HepG2 (cell line): ENCODE results near the gene PRSS48. TPM values are rescaled to one million over a fixed set of nuclear protein-coding genes. Genes with fewer than 3 reads are reported as not detected.

Source experiments
- ARNTL ChIP-seq: sonication (generic); formaldehyde crosslinking; IDR thresholded peaks from 2 replicates; pipeline ENCODE4 v1.4.0; 2020; ENCODE audit warnings: mild to moderate bottlenecking, missing genetic modification reagents
- CREM ChIP-seq, 2 experiments: sonication (generic) in 1 of 2; formaldehyde crosslinking in 1 of 2; IDR thresholded peaks; 2 replicates each; pipeline versions ENCODE4 v1.4.0 to v1.6.1; 2016 to 2020; ENCODE audit warnings: antibody characterized with exemption in 1 of 2, mild to moderate bottlenecking in 1 of 2, missing genetic modification reagents in 1 of 2
- DMAP1 ChIP-seq: IDR thresholded peaks from 2 replicates; pipeline ENCODE4 v1.6.1; 2016
- ELF4 ChIP-seq: sonication (generic); formaldehyde crosslinking; IDR thresholded peaks from 2 replicates; pipeline ENCODE4 v1.5.0; 2020; ENCODE audit warnings: missing genetic modification reagents, mild to moderate bottlenecking, moderate library complexity, borderline replicate concordance
- ERF ChIP-seq: IDR thresholded peaks from 2 replicates; pipeline ENCODE4 v1.6.1; 2018; ENCODE audit warnings: missing biosample characterization, missing genetic modification reagents
- MED13 ChIP-seq: sonication (generic); formaldehyde crosslinking; IDR thresholded peaks from 2 replicates; pipeline ENCODE4 v1.5.0; 2020; ENCODE audit warnings: missing genetic modification reagents
- NCOR1 ChIP-seq: fragments of 200-600 bp; sonication (generic); IDR thresholded peaks from 2 replicates; pipeline ENCODE4 v1.7.0; 2017; ENCODE audit warnings: antibody characterized with exemption, low read length, borderline replicate concordance
- RARA ChIP-seq: IDR thresholded peaks from 2 replicates; pipeline ENCODE4 v1.6.1; 2016; ENCODE audit warnings: missing genetic modification reagents, missing compliant biosample characterization
- RBM39 ChIP-seq: fragments of 200-400 bp; formaldehyde crosslinking; IDR thresholded peaks from one replicate; pipeline ENCODE4 v1.6.1; 2018; ENCODE audit warnings: antibody characterized with exemption, mild to moderate bottlenecking, low read depth, low read length; ENCODE audit not compliant: poor library complexity, severe bottlenecking
- REXO4 ChIP-seq: sonication (generic); formaldehyde crosslinking; IDR thresholded peaks from 2 replicates; pipeline ENCODE4 v1.8.0; 2022; ENCODE audit warnings: missing genetic modification reagents, mild to moderate bottlenecking, borderline replicate concordance
- RXRA ChIP-seq: sonication (generic); formaldehyde crosslinking; IDR thresholded peaks from 2 replicates; pipeline ENCODE4 v1.5.1; 2020; ENCODE audit warnings: missing genetic modification reagents
- SNRNP70 ChIP-seq: fragments of 200-400 bp; formaldehyde crosslinking; IDR thresholded peaks from 2 replicates; pipeline ENCODE4 v1.6.1; 2017; ENCODE audit warnings: mild to moderate bottlenecking, low read depth, low read length, moderate library complexity
- SOX13 ChIP-seq, 3 experiments: fragments of 450-650 bp in 1 of 3; sonication (generic) in 1 of 3; formaldehyde crosslinking in 1 of 3; IDR thresholded peaks in 2 of 3; conservative IDR thresholded peaks in 1 of 3; 2 replicates each; pipeline versions ENCODE4 v1.5.0 to v1.6.1; 2016 to 2020; ENCODE audit warnings: antibody characterized with exemption in 1 of 3, mild to moderate bottlenecking in 1 of 3, missing compliant biosample characterization in 1 of 3, missing genetic modification reagents in 1 of 3, moderate library complexity in 1 of 3
- TBX3 ChIP-seq: fragments of 450-650 bp; IDR thresholded peaks from 2 replicates; pipeline ENCODE4 v1.6.1; 2017; ENCODE audit warnings: antibody characterized with exemption, mild to moderate bottlenecking, inconsistent platforms, borderline replicate concordance
- ZEB1 ChIP-seq: IDR thresholded peaks from 2 replicates; pipeline ENCODE4 v1.6.1; 2012; ENCODE audit warnings: mild to moderate bottlenecking, low read depth, inconsistent platforms; ENCODE audit not compliant: insufficient replicate concordance
- ZNF652 ChIP-seq: IDR thresholded peaks from 2 replicates; pipeline ENCODE4 v1.6.1; 2016; ENCODE audit warnings: low read depth, borderline replicate concordance
- polyA plus RNA-seq, 8 experiments: library from polyadenylated mRNA; depleted of rRNA in 3 of 8; stranded (reverse) in 7 of 8; unstranded in 1 of 8; fragments of >200 nt; fragmentation: Illumina TruSeq in 4 of 8; extraction: Trizol in 4 of 8; gene quantifications; 2 replicates each; pipeline versions ENCODE4 v1.2.1 to v1.2.3, GENCODE V29; 2011 to 2016; ENCODE audit warnings: low read depth in 4 of 8, missing spikeins in 1 of 8, mixed read lengths in 1 of 8; ENCODE audit not compliant: insufficient read depth in 1 of 8
- total RNA-seq, 5 experiments: library from RNA; depleted of rRNA; stranded (reverse); fragments of >200 nt; fragmentation: Illumina TruSeq; extraction: Trizol; gene quantifications; 2 replicates each; pipeline ENCODE4 v1.2.3, GENCODE V29; 2016; ENCODE audit warnings: low read depth in 1 of 5
- TF ChIP-seq, protein P1 (sequence below): sonication (generic); formaldehyde crosslinking; conservative IDR thresholded peaks from 2 replicates; pipeline ENCODE4 v1.8.1; 2023; ENCODE audit warnings: missing genetic modification reagents
- TF ChIP-seq, protein P2 (sequence below): sonication (generic); formaldehyde crosslinking; IDR thresholded peaks from 2 replicates; pipeline ENCODE4 v1.4.0; 2020; ENCODE audit warnings: missing genetic modification reagents, mild to moderate bottlenecking, borderline replicate concordance
- TF ChIP-seq, protein P3 (sequence below): sonication (generic); formaldehyde crosslinking; IDR thresholded peaks from 2 replicates; pipeline ENCODE4 v1.4.0; 2020; ENCODE audit warnings: missing genetic modification reagents

The PRSS48 gene
- total and polyA plus RNA-seq, 2 of the 13 experiments (the other 11 are each of a cell fraction or from before 2014, with no cell fraction given): not detected

DNA sequence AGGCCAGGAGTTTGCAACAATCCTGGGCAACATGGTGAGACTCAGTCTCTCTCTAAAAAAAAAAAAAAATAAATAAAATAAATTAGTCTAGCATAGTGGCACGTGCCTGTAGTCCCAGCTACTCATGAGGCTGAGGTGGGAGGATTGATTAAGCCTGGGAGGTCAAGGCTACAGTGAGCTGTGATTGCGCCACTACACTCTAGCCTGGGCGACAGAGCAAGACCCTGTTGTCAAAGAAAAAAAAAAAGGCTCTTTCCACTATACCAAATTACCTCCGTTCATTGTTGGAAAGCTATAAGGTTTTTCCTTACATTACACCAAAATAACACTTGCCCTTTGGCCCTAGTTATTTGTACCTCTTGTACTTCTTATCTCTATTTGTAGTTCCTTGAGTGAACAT is 9.9 kb upstream of the PRSS48 start (continued):
- TF ChIP-seq, protein P1, sequence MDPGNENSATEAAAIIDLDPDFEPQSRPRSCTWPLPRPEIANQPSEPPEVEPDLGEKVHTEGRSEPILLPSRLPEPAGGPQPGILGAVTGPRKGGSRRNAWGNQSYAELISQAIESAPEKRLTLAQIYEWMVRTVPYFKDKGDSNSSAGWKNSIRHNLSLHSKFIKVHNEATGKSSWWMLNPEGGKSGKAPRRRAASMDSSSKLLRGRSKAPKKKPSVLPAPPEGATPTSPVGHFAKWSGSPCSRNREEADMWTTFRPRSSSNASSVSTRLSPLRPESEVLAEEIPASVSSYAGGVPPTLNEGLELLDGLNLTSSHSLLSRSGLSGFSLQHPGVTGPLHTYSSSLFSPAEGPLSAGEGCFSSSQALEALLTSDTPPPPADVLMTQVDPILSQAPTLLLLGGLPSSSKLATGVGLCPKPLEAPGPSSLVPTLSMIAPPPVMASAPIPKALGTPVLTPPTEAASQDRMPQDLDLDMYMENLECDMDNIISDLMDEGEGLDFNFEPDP: no peak
- TF ChIP-seq, protein P2, sequence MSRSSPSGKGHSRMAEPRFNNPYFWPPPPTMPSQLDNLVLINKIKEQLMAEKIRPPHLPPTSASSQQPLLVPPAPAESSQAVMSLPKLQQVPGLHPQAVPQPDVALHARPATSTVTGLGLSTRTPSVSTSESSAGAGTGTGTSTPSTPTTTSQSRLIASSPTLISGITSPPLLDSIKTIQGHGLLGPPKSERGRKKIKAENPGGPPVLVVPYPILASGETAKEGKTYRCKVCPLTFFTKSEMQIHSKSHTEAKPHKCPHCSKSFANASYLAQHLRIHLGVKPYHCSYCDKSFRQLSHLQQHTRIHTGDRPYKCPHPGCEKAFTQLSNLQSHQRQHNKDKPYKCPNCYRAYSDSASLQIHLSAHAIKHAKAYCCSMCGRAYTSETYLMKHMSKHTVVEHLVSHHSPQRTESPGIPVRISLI (CRISPR knock-in tag): peak; percentile 97
- TF ChIP-seq CREM (IDR thresholded peaks at IDR 0.05) (peak; percentile 60), CREM (CRISPR knock-in tag; IDR thresholded peaks at IDR 0.05) (no peak), ELF4 (CRISPR knock-in tag) (no peak), TBX3 (peak; percentile 37; the same call in 1 of the 2 replicates), SOX13 (IDR thresholded peaks at IDR 0.05) (0 out of 2 replicates have a peak, but pooled peaks have one; percentile 25), SOX13 (CRISPR knock-in tag; conservative IDR thresholded peaks at IDR 0.05 in 1 of 2, IDR thresholded peaks at IDR 0.05 in 1 of 2) (peak in 1 of 2 experiments; percentile 80; a peak in 2 of 4 replicates), NCOR1 (peak; percentile 67; the same call in 1 of the 2 replicates), RARA (CRISPR knock-in tag) (peak; percentile 88), MED13 (CRISPR knock-in tag) (no peak), DMAP1 (CRISPR knock-in tag) (peak; percentile 26; the same call in 1 of the 2 replicates), ERF (CRISPR knock-in tag) (no peak), RXRA (peak; percentile 74; the same call in 1 of the 2 replicates), ARNTL (CRISPR knock-in tag) (peak; percentile 89), ZNF652 (CRISPR knock-in tag) (no peak), ZEB1 (no peak), RBM39 (no peak), SNRNP70 (no peak), REXO4 (CRISPR knock-in tag) (no peak)
- TF ChIP-seq, protein P3, sequence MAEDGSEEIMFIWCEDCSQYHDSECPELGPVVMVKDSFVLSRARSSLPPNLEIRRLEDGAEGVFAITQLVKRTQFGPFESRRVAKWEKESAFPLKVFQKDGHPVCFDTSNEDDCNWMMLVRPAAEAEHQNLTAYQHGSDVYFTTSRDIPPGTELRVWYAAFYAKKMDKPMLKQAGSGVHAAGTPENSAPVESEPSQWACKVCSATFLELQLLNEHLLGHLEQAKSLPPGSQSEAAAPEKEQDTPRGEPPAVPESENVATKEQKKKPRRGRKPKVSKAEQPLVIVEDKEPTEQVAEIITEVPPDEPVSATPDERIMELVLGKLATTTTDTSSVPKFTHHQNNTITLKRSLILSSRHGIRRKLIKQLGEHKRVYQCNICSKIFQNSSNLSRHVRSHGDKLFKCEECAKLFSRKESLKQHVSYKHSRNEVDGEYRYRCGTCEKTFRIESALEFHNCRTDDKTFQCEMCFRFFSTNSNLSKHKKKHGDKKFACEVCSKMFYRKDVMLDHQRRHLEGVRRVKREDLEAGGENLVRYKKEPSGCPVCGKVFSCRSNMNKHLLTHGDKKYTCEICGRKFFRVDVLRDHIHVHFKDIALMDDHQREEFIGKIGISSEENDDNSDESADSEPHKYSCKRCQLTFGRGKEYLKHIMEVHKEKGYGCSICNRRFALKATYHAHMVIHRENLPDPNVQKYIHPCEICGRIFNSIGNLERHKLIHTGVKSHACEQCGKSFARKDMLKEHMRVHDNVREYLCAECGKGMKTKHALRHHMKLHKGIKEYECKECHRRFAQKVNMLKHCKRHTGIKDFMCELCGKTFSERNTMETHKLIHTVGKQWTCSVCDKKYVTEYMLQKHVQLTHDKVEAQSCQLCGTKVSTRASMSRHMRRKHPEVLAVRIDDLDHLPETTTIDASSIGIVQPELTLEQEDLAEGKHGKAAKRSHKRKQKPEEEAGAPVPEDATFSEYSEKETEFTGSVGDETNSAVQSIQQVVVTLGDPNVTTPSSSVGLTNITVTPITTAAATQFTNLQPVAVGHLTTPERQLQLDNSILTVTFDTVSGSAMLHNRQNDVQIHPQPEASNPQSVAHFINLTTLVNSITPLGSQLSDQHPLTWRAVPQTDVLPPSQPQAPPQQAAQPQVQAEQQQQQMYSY (CRISPR knock-in tag): no peak
